ENCODE results near the gene KCTD16. TPM values are rescaled to one million over a fixed set of nuclear protein-coding genes. Genes with fewer than 3 reads are reported as not detected.

Gene KCTD16
- polyA plus RNA-seq, 1 of the 3 experiments (the other 2 are of a cell fraction) = 0.03 TPM

GRCh38 chr5:144457160-144457559, 286.5 kb downstream of the KCTD16 start:
- Histone ChIP-seq H3K4me3 (ENCODE audit: low read depth in 2 of 2, low read length in 1 of 2) (no peak overlapping the region), H3K27me3 (ENCODE audit: insufficient read depth) (no peaks in the 10 kb centered on the region), H3K4me2 (no peak overlapping the region), H3K79me2 (ENCODE audit: insufficient read depth) (no peaks in the 10 kb centered on the region), H3K27ac (ENCODE audit: low read depth in 2 of 2, low read length in 1 of 2) (no peak overlapping the region), H3F3A (replicated peaks; ENCODE audit: insufficient read depth) (no peaks in the 10 kb centered on the region), H3K9me3 (no peaks in the 10 kb centered on the region), H3K36me3 (replicated peaks in 1 of 2; ENCODE audit: control insufficient read depth in 1 of 2, insufficient read depth in 2 of 2, low read length in 1 of 2) (no peaks in the 10 kb centered on the region), H2AFZ (ENCODE audit: low read depth) (no peak overlapping the region), H3K9ac (no peak overlapping the region), H3K4me1 (ENCODE audit: control insufficient read depth in 1 of 2, insufficient read depth in 2 of 2, low read depth in 1 of 2, low read length in 1 of 2) (no peaks in the 10 kb centered on the region), H4K20me1 (ENCODE audit: insufficient read depth) (no peaks in the 10 kb centered on the region), H3K9me2 (no peaks in the 10 kb centered on the region)
- TF ChIP-seq TAF1 (IDR thresholded peaks at IDR 0.05; ENCODE audit: borderline replicate concordance, low read depth, low read length) = no peak
- ChIA-PET CTCF (interaction anchor here (2.3 kb wide), 1 partner anchor 11 kb away, joined by 8 read pairs; no protein-coding TSS in a partner anchor), POLR2A (no interaction called here)
- DNase-seq = no peak
- 56% methylated on average over 3 of the region's 3 CpGs for WGBS (ENCODE audit: low lambda C conversion rate)

DNA sequence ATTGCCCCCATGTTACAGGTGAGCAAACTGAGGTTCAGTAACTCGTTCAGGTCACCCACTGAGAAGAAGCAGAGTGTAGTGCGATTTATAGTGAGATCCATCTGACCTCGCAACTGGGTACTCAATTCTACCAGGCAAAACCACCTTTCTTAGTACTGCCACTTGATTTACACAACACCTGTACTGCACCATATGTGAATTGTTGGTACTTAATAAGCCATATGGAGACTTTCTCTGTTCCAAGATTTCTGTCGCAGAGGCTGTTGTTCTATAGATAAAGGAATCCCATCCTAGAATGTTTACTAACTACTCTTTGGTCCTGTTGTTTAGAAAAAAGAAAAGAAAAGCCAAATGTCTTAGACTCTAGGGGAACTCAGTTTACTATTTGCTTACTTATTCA, 287.5 kb downstream of the KCTD16 start:
- Histone ChIP-seq H2AFZ (ENCODE audit: low read depth) (no peak overlapping the region), H3K9me2 (no peaks in the 10 kb centered on the region), H3K27ac (ENCODE audit: low read depth in 2 of 2, low read length in 1 of 2) (no peak overlapping the region), H3K79me2 (ENCODE audit: insufficient read depth) (no peaks in the 10 kb centered on the region), H3K4me2 (no peak overlapping the region), H3K4me3 (ENCODE audit: low read depth in 2 of 2, low read length in 1 of 2) (no peak overlapping the region), H4K20me1 (ENCODE audit: insufficient read depth) (no peaks in the 10 kb centered on the region), H3K4me1 (ENCODE audit: control insufficient read depth in 1 of 2, insufficient read depth in 2 of 2, low read depth in 1 of 2, low read length in 1 of 2) (no peaks in the 10 kb centered on the region), H3K9me3 (no peaks in the 10 kb centered on the region), H3K9ac (no peak overlapping the region), H3K27me3 (ENCODE audit: insufficient read depth) (no peaks in the 10 kb centered on the region), H3K36me3 (replicated peaks in 1 of 2; ENCODE audit: control insufficient read depth in 1 of 2, insufficient read depth in 2 of 2, low read length in 1 of 2) (no peaks in the 10 kb centered on the region), H3F3A (replicated peaks; ENCODE audit: insufficient read depth) (no peaks in the 10 kb centered on the region)
- DNase-seq = no peak
- 50% methylated on average over 4 of the region's 4 CpGs for WGBS (ENCODE audit: low lambda C conversion rate)
- ChIA-PET POLR2A (no interaction called here), CTCF (no interaction called here)
- TF ChIP-seq NRF1 (IDR thresholded peaks at IDR 0.05; ENCODE audit: low read depth, low read length) = no peak
- no peak for TF ChIP-seq EP300 (IDR thresholded peaks at IDR 0.05; ENCODE audit: borderline replicate concordance in 1 of 2, low read depth in 1 of 2, low read length in 1 of 2)
- no peak for TF ChIP-seq TCF12 (IDR thresholded peaks at IDR 0.05)
- no peak for TF ChIP-seq GABPA (IDR thresholded peaks at IDR 0.05; ENCODE audit: low read depth)
- no peak for TF ChIP-seq FOSL2 (IDR thresholded peaks at IDR 0.05; ENCODE audit: borderline replicate concordance, low read depth)
- TF ChIP-seq SIN3A (IDR thresholded peaks at IDR 0.05; ENCODE audit: borderline replicate concordance, low read depth, low read length) = no peak
- TF ChIP-seq RAD21 (IDR thresholded peaks at IDR 0.05; ENCODE audit: low read length) = no peak
- TF ChIP-seq TAF1 (IDR thresholded peaks at IDR 0.05; ENCODE audit: borderline replicate concordance, low read depth, low read length) = no peak
- no peak for TF ChIP-seq POLR2AphosphoS5 (IDR thresholded peaks at IDR 0.05; ENCODE audit: low read depth, low read length)
- TF ChIP-seq FOXM1 (IDR thresholded peaks at IDR 0.05; ENCODE audit: low read depth) = no peak
- TF ChIP-seq, protein P1, sequence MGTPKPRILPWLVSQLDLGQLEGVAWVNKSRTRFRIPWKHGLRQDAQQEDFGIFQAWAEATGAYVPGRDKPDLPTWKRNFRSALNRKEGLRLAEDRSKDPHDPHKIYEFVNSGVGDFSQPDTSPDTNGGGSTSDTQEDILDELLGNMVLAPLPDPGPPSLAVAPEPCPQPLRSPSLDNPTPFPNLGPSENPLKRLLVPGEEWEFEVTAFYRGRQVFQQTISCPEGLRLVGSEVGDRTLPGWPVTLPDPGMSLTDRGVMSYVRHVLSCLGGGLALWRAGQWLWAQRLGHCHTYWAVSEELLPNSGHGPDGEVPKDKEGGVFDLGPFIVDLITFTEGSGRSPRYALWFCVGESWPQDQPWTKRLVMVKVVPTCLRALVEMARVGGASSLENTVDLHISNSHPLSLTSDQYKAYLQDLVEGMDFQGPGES (IDR thresholded peaks at IDR 0.05; ENCODE audit: low read depth, low read length) = no peak
- no peak for TF ChIP-seq EZH2phosphoT487 (IDR thresholded peaks at IDR 0.05; ENCODE audit: borderline replicate concordance, low read depth)
- TF ChIP-seq JUND (IDR thresholded peaks at IDR 0.05) = no peak
- no peak for TF ChIP-seq SMC3 (IDR thresholded peaks at IDR 0.05; ENCODE audit: low read depth, low read length)
- TF ChIP-seq REST (IDR thresholded peaks at IDR 0.05; ENCODE audit: low read depth, low read length) = no peak
- TF ChIP-seq, protein P2, sequence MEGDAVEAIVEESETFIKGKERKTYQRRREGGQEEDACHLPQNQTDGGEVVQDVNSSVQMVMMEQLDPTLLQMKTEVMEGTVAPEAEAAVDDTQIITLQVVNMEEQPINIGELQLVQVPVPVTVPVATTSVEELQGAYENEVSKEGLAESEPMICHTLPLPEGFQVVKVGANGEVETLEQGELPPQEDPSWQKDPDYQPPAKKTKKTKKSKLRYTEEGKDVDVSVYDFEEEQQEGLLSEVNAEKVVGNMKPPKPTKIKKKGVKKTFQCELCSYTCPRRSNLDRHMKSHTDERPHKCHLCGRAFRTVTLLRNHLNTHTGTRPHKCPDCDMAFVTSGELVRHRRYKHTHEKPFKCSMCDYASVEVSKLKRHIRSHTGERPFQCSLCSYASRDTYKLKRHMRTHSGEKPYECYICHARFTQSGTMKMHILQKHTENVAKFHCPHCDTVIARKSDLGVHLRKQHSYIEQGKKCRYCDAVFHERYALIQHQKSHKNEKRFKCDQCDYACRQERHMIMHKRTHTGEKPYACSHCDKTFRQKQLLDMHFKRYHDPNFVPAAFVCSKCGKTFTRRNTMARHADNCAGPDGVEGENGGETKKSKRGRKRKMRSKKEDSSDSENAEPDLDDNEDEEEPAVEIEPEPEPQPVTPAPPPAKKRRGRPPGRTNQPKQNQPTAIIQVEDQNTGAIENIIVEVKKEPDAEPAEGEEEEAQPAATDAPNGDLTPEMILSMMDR (IDR thresholded peaks at IDR 0.05) = no peak

Data from SK-N-SH (cell line).